ENCODE data around the gene WWOX. TPM values are rescaled to one million over a fixed set of nuclear protein-coding genes. Genes with fewer than 3 reads are reported as not detected.

Gene WWOX
- polyA plus RNA-seq, 2 of the 4 experiments (the other 2 are of a cell fraction), result 16.0 to 17.2 TPM

DNA sequence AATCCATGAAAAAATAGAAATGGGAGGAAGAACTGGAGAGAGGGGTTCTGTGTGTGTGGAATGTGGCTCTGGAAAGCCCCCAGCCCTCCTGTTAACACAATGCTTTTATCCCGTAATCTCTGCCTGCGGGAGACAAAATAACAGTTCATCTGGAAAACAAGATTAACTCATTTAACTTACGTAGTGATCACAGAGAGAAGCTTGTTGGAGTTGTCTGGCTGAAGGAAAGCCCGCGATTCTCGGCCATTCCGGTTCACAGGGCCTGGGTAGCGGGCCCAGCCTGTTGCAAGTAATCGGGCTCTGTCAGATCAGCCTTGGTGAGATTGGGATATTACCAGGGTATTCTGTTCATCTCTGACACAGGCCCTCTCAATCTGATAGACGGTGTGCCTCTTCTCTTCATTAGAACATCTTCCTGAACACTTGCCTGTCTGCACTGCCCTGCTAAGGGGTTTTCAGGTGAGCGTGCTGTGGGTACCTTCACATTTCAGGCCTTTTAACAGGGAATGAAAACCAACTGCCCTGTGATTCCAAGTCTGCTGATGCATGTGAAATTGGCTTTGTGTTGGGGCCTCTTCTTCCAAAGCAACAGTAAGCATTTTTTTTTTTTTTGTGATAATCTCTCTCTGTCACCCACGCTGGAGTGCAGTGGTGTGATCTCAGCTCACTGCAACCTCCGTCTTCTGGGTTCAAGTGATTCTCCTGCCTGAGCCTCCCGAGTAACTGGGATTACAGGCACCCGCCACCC is 609.9 kb downstream of the WWOX start:
- Histone ChIP-seq H3K4me1 (no peaks in the 10 kb centered on the region), H3K4me2 (no peak overlapping the region), H3K27ac (no peak overlapping the region), H3K4me3 (no peak overlapping the region), H3K9me3 (0 out of 3 replicates have a peak, but pooled peaks cover 6% of the 10 kb centered on the region)
- ATAC-seq (no peak), FAIRE-seq (no peak), DNase-seq (ENCODE audit: low read depth in 1 of 2, low spot score in 1 of 2) (no peak)
- TF ChIP-seq MAFK (IDR thresholded peaks at IDR 0.05; ENCODE audit: partially characterized antibody) (peak; percentile 23), MYC (IDR thresholded peaks at IDR 0.05; ENCODE audit: borderline replicate concordance, low read length) (no peak)
- ChIA-PET CTCF (no interaction called here), POLR2A (no interaction called here)
- 70% methylated on average over 14 of the region's 15 CpGs for WGBS (ENCODE audit: missing lambda C conversion rate)

DNA sequence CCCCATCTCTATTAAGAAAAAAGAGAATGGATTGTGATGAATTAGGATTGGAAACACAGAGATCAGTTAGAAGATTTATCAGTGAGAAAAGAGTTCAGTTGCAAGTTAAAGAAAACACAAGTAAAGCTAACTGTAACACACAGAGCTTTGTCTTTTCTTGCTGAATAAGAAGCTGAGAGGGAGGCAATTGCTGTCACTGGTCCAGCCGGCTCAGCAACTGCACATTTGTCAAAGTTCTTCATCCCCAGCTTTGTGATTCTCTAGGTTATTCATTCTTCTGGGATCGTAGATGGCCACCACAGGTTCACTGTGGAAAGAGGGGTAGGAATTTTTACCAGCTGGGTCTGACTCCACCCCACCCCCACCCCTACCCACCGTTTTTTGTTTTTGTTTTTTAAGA is 615.7 kb downstream of the WWOX start:
- H3K4me2 ChIP-seq, result no peak overlapping the region
- H3K4me3 ChIP-seq, result no peak overlapping the region
- H3K4me1 ChIP-seq, result no peaks in the 10 kb centered on the region
- TF ChIP-seq FOXS1 (CRISPR knock-in tag; IDR thresholded peaks at IDR 0.05) (no peak), EP300 (IDR thresholded peaks at IDR 0.05) (no peak), NFE2L2 (conservative IDR thresholded peaks at IDR 0.05; ENCODE audit: low read length) (no peak), JUNB (IDR thresholded peaks at IDR 0.05) (no peak), RARB (CRISPR knock-in tag; IDR thresholded peaks at IDR 0.05) (no peak), ZNF302 (CRISPR knock-in tag; IDR thresholded peaks at IDR 0.05) (no peak), HEYL (CRISPR knock-in tag; IDR thresholded peaks at IDR 0.05) (no peak), SMC3 (IDR thresholded peaks at IDR 0.05) (no peak), CHD4 (IDR thresholded peaks at IDR 0.05; ENCODE audit: borderline replicate concordance) (no peak), HDAC2 (IDR thresholded peaks at IDR 0.05) (no peak), FOSB (CRISPR knock-in tag; IDR thresholded peaks at IDR 0.05) (no peak)
- TF ChIP-seq, protein P1, sequence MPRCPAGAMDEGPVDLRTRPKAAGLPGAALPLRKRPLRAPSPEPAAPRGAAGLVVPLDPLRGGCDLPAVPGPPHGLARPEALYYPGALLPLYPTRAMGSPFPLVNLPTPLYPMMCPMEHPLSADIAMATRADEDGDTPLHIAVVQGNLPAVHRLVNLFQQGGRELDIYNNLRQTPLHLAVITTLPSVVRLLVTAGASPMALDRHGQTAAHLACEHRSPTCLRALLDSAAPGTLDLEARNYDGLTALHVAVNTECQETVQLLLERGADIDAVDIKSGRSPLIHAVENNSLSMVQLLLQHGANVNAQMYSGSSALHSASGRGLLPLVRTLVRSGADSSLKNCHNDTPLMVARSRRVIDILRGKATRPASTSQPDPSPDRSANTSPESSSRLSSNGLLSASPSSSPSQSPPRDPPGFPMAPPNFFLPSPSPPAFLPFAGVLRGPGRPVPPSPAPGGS (IDR thresholded peaks at IDR 0.05), result no peak
- TF ChIP-seq, protein P2, sequence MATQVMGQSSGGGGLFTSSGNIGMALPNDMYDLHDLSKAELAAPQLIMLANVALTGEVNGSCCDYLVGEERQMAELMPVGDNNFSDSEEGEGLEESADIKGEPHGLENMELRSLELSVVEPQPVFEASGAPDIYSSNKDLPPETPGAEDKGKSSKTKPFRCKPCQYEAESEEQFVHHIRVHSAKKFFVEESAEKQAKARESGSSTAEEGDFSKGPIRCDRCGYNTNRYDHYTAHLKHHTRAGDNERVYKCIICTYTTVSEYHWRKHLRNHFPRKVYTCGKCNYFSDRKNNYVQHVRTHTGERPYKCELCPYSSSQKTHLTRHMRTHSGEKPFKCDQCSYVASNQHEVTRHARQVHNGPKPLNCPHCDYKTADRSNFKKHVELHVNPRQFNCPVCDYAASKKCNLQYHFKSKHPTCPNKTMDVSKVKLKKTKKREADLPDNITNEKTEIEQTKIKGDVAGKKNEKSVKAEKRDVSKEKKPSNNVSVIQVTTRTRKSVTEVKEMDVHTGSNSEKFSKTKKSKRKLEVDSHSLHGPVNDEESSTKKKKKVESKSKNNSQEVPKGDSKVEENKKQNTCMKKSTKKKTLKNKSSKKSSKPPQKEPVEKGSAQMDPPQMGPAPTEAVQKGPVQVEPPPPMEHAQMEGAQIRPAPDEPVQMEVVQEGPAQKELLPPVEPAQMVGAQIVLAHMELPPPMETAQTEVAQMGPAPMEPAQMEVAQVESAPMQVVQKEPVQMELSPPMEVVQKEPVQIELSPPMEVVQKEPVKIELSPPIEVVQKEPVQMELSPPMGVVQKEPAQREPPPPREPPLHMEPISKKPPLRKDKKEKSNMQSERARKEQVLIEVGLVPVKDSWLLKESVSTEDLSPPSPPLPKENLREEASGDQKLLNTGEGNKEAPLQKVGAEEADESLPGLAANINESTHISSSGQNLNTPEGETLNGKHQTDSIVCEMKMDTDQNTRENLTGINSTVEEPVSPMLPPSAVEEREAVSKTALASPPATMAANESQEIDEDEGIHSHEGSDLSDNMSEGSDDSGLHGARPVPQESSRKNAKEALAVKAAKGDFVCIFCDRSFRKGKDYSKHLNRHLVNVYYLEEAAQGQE (IDR thresholded peaks at IDR 0.05), result no peak
- TF ChIP-seq, protein P3, sequence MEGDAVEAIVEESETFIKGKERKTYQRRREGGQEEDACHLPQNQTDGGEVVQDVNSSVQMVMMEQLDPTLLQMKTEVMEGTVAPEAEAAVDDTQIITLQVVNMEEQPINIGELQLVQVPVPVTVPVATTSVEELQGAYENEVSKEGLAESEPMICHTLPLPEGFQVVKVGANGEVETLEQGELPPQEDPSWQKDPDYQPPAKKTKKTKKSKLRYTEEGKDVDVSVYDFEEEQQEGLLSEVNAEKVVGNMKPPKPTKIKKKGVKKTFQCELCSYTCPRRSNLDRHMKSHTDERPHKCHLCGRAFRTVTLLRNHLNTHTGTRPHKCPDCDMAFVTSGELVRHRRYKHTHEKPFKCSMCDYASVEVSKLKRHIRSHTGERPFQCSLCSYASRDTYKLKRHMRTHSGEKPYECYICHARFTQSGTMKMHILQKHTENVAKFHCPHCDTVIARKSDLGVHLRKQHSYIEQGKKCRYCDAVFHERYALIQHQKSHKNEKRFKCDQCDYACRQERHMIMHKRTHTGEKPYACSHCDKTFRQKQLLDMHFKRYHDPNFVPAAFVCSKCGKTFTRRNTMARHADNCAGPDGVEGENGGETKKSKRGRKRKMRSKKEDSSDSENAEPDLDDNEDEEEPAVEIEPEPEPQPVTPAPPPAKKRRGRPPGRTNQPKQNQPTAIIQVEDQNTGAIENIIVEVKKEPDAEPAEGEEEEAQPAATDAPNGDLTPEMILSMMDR (IDR thresholded peaks at IDR 0.05), result no peak
- ChIA-PET POLR2A (no interaction called here), CTCF (no interaction called here)
- FAIRE-seq, result no peak
- DNase-seq (ENCODE audit: low read depth in 1 of 2, low spot score in 1 of 2), result no peak
- no peak overlapping the region for H3K27ac ChIP-seq
- WGBS (ENCODE audit: missing lambda C conversion rate), result 44% methylated on average over 2 of the region's 3 CpGs
- no peaks in the 10 kb centered on the region; the same call in 2 of the 3 replicates for H3K9me3 ChIP-seq
- ATAC-seq, result no peak

DNA sequence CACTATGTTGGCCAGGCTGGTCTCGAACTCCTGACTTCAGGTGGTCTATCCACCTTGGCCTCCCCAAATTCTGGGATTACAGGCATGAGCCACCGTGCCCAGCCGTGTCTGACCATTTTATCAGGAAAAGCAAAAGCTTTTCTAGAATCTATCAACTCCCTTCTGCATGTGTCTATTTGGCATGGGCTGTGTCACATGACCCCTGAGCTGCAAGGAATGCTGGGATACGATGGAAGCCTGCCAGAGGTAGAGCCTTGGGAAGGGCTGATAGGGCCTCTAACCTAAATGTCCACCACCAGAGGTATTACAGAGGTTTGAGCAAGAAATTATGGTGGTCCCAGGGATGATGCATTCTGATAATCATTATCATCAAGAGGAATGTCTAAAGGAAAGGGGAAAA is 616.2 kb downstream of the WWOX start:
- ChIA-PET POLR2A (no interaction called here), CTCF (no interaction called here)
- FAIRE-seq (no peak), ATAC-seq (no peak), DNase-seq (ENCODE audit: low read depth in 1 of 2, low spot score in 1 of 2) (no peak)
- Histone ChIP-seq H3K4me1 (no peaks in the 10 kb centered on the region), H3K27ac (no peak overlapping the region), H3K4me2 (no peak overlapping the region), H3K4me3 (no peak overlapping the region), H3K9me3 (no peaks in the 10 kb centered on the region; the same call in 2 of the 3 replicates)
- 29% methylated on average over 4 of the region's 4 CpGs for WGBS (ENCODE audit: missing lambda C conversion rate)
- TF ChIP-seq RAD21 (conservative IDR thresholded peaks at IDR 0.05 in 1 of 2, IDR thresholded peaks at IDR 0.05 in 1 of 2) (no peak), RNF2 (IDR thresholded peaks at IDR 0.05; ENCODE audit: borderline replicate concordance, low read depth) (no peak), HOXB5 (CRISPR knock-in tag; IDR thresholded peaks at IDR 0.05) (no peak), FOSL2 (IDR thresholded peaks at IDR 0.05) (no peak), FOSL2 (CRISPR knock-in tag; IDR thresholded peaks at IDR 0.05) (no peak), NR3C1 (IDR thresholded peaks at IDR 0.05) (no peak), CHD4 (IDR thresholded peaks at IDR 0.05; ENCODE audit: borderline replicate concordance) (no peak), NPAS2 (CRISPR knock-in tag; IDR thresholded peaks at IDR 0.05; ENCODE audit: borderline replicate concordance) (no peak), CHD2 (IDR thresholded peaks at IDR 0.05; ENCODE audit: low read length, partially characterized antibody) (no peak)
- TF ChIP-seq, protein P4, sequence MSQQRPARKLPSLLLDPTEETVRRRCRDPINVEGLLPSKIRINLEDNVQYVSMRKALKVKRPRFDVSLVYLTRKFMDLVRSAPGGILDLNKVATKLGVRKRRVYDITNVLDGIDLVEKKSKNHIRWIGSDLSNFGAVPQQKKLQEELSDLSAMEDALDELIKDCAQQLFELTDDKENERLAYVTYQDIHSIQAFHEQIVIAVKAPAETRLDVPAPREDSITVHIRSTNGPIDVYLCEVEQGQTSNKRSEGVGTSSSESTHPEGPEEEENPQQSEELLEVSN (IDR thresholded peaks at IDR 0.05; ENCODE audit: borderline replicate concordance, low read depth), result no peak
- TF ChIP-seq, protein P5, sequence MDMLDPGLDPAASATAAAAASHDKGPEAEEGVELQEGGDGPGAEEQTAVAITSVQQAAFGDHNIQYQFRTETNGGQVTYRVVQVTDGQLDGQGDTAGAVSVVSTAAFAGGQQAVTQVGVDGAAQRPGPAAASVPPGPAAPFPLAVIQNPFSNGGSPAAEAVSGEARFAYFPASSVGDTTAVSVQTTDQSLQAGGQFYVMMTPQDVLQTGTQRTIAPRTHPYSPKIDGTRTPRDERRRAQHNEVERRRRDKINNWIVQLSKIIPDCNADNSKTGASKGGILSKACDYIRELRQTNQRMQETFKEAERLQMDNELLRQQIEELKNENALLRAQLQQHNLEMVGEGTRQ (IDR thresholded peaks at IDR 0.05), result no peak
